Muscle layer of duodenum (tissue), 2 donors: ENCODE data around the gene SAMD11.
"Not testable (repeated sequence)": the region's sequence is repeated elsewhere in the genome, so short reads cannot be mapped to it uniquely, and the experiment has no call there.

ENCODE experiments used
- H3K27ac ChIP-seq: one replicate; pipeline ENCODE4 v1.7.0; 2013; ENCODE audit warnings: mild to moderate bottlenecking, low read length
- H3K27me3 ChIP-seq: one replicate; pipeline ENCODE4 v1.7.0; 2013; ENCODE audit warnings: low read depth, mild to moderate bottlenecking, control low read depth, low read length
- H3K36me3 ChIP-seq, 2 donors: one replicate each; pipeline ENCODE4 v1.7.0; 2013; ENCODE audit warnings: low read length in 2 of 2, control low read depth in 1 of 2, mild to moderate bottlenecking in 1 of 2; ENCODE audit not compliant: insufficient read depth in 2 of 2, control insufficient read depth in 1 of 2
- H3K4me1 ChIP-seq, 2 donors: one replicate each; pipeline ENCODE4 v1.7.0; 2013; ENCODE audit warnings: low read length in 2 of 2, mild to moderate bottlenecking in 2 of 2, control low read depth in 1 of 2, moderate library complexity in 1 of 2; ENCODE audit not compliant: insufficient read depth in 2 of 2, control insufficient read depth in 1 of 2
- H3K4me3 ChIP-seq, 2 donors: one replicate each; pipeline ENCODE4 v1.7.0; 2013; ENCODE audit warnings: low read length in 2 of 2, low read depth in 1 of 2, mild to moderate bottlenecking in 1 of 2
- H3K9me3 ChIP-seq, 2 donors: one replicate each; pipeline ENCODE4 v1.7.0; 2013; ENCODE audit warnings: low read length in 2 of 2, control low read depth in 1 of 2, mild to moderate bottlenecking in 1 of 2; ENCODE audit not compliant: control insufficient read depth in 1 of 2
- donor health status: healthy.

Gene SAMD11

DNA sequence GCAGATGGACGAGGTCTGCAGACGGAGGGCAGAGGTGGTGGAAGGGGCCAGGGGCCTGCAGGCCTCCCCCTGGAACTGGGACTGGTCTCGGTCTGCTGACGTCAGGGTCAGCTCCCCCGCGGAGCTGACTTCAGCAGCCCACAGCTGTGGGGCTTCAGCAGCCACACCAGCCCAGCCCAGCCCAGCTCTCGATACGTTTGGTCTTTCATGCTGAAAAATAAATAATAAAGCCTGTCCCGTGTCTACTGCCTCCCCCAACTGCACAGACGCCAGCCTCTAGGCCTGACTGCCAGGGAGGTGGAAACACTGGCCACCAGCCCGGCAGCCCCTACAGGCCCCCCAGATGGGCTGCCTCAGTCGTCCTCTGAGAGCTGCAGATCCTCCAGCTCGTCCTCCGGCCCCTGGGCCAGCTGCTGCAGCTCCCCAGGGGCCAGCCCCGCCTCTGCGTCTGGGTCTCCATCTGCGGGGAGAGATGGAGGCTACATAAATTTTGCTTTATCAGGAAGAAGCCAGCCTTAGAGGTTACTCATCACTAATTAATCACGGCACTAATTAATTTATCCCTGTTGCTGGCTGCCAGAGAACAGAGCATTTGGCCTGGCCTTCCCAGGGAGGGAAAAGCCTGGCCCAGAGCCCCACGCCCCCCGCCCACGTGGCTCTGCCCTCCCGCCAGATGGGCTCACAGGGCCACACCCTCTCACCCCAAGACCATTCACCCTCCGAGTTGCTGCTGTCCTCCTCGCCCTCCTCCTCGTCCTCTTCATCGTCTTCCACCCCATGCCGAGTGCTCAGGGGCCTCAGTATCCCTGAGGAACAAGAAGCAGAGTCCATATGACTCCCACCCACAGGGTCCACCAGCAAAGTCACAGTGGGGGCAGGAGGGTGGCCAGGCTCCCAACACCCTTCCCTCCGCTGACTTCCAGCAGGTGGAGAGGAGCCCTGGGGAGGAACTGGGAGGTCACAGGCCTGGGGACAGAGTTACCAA is 20.9 kb downstream of the SAMD11 start:
- H3K9me3 ChIP-seq, result no peaks in the 10 kb centered on the region
- H3K27me3 ChIP-seq, result peaks cover 15% of the 10 kb centered on the region
- H3K36me3 ChIP-seq, result peaks cover 6 to 45% of the 10 kb centered on the region in 2 donors
- H3K4me1 ChIP-seq, result peaks cover 0 to 39% of the 10 kb centered on the region in 2 donors
- no peak overlapping the region for H3K27ac ChIP-seq
- H3K4me3 ChIP-seq, result no peak overlapping the region

DNA sequence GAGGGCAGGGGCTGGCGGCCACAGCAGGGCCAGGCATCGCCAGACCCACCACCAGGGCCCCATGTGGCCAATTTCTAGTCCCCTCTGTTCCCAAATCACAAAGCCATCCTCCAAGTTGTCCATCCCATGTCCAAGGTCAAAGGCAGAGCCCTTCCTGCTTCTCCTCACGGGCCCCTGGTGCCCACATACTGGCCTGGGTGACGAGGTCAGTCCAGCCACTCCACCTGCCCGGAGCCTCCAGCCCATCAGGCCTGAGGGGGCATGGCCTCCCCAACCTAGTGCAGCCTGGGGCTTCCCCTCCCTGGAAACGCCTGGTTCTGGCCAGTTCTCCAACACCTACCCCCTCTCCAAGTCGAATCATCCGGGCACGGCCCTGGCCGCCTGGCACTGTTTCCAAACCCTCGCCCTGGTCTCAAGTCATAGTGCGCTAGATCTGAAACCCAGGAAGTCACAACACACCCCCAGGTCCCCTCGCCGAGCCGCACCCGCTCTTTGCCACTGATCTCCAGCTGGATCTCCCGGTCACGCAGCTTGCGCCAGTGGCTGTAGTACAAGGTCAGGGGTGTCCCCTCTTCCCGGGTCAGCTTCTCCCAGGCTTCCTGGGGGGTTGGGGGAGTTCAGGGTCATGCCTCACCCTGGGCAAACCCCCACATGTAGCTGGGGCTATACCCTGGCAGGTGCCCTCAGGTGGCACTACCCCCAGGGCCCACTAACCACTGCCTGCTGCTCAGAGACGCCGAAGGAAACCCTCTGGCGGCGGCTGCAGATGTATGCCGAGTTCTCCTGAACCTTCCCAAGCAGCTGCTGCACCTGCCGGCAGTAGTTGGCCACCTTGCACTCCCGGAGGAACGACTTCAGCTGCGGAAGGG is 22.2 kb downstream of the SAMD11 start:
- Histone ChIP-seq H3K4me1 (peaks cover 0 to 28% of the 10 kb centered on the region in 2 donors), H3K9me3 (no peaks in the 10 kb centered on the region), H3K27ac (no peak overlapping the region), H3K27me3 (peaks cover 9% of the 10 kb centered on the region), H3K4me3 (no peak overlapping the region), H3K36me3 (peaks cover 15 to 58% of the 10 kb centered on the region in 2 donors)

GRCh38 chr1:946811-947210 is 23.1 kb downstream of the SAMD11 start:
- H3K36me3 ChIP-seq, result peaks cover 20 to 67% of the 10 kb centered on the region in 2 donors
- peaks cover 0 to 19% of the 10 kb centered on the region in 2 donors for H3K4me1 ChIP-seq
- not testable (repeated sequence) for H3K27ac ChIP-seq, H3K9me3 ChIP-seq, H3K4me3 ChIP-seq, H3K27me3 ChIP-seq

- H3K36me3 ChIP-seq, result peaks cover 20 to 79% of the 10 kb centered on the region in 2 donors
Observed at GRCh38 chr1:947958-948357, 24.2 kb downstream of the SAMD11 start.

DNA sequence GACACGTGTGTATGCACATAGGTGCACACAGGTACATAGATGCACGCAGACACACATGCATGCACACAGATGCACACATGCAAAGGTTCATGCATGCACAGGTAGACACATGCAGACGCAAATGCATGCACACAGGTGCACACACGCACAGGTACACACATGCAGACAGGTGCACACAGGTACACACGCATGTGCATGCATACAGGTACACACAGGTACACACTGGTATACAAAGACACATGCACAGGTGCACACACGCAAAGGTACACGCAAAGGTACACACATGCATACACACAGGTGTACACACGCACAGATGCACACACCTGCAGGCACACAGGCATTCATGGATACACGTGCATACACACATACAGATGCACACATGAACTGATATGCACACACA is 26.5 kb downstream of the SAMD11 start:
- Histone ChIP-seq H3K27ac (no peak overlapping the region), H3K4me1 (no peaks in the 10 kb centered on the region), H3K27me3 (no peaks in the 10 kb centered on the region), H3K36me3 (peaks cover 31 to 97% of the 10 kb centered on the region in 2 donors), H3K4me3 (no peak overlapping the region), H3K9me3 (no peaks in the 10 kb centered on the region)

More at GRCh38 chr1:947958-948357, 24.2 kb downstream of the SAMD11 start:
- Histone ChIP-seq H3K27ac (no peak overlapping the region), H3K4me3 (no peak overlapping the region), H3K27me3 (peaks cover 2% of the 10 kb centered on the region), H3K9me3 (no peaks in the 10 kb centered on the region), H3K4me1 (peaks cover 0 to 7% of the 10 kb centered on the region in 2 donors)

- Histone ChIP-seq H3K27me3 (no peaks in the 10 kb centered on the region), H3K36me3 (peaks cover 35 to 97% of the 10 kb centered on the region in 2 donors), H3K27ac (no peak overlapping the region), H3K9me3 (no peaks in the 10 kb centered on the region), H3K4me1 (no peaks in the 10 kb centered on the region), H3K4me3 (no peak overlapping the region)
Observed at GRCh38 chr1:950881-951280, 27.2 kb downstream of the SAMD11 start.

GRCh38 chr1:951364-951763 is 27.6 kb downstream of the SAMD11 start:
- no peaks in the 10 kb centered on the region for H3K27me3 ChIP-seq
- peaks cover 35 to 98% of the 10 kb centered on the region in 2 donors for H3K36me3 ChIP-seq
- no peak overlapping the region for H3K4me3 ChIP-seq

GRCh38 chr1:952201-952600 is 28.5 kb downstream of the SAMD11 start:
- no peaks in the 10 kb centered on the region for H3K9me3 ChIP-seq
- H3K27me3 ChIP-seq, result no peaks in the 10 kb centered on the region
- H3K4me3 ChIP-seq, result no peak overlapping the region
- H3K4me1 ChIP-seq, result peaks cover 0 to 5% of the 10 kb centered on the region in 2 donors
- H3K36me3 ChIP-seq, result peaks cover 41 to 100% of the 10 kb centered on the region in 2 donors
- no peak overlapping the region for H3K27ac ChIP-seq

More at GRCh38 chr1:951364-951763, 27.6 kb downstream of the SAMD11 start:
- no peaks in the 10 kb centered on the region for H3K4me1 ChIP-seq
- H3K27ac ChIP-seq, result no peak overlapping the region
- H3K9me3 ChIP-seq, result no peaks in the 10 kb centered on the region

GRCh38 chr1:952603-953002 is 28.9 kb downstream of the SAMD11 start:
- H3K27me3 ChIP-seq, result no peaks in the 10 kb centered on the region
- H3K4me1 ChIP-seq, result peaks cover 2 to 9% of the 10 kb centered on the region in 2 donors
- H3K27ac ChIP-seq, result no peak overlapping the region
- no peaks in the 10 kb centered on the region for H3K9me3 ChIP-seq
- peaks cover 41 to 96% of the 10 kb centered on the region in 2 donors for H3K36me3 ChIP-seq
- no peak overlapping the region for H3K4me3 ChIP-seq

GRCh38 chr1:953524-954320 is 30.0 kb downstream of the SAMD11 start:
- H3K4me3 ChIP-seq, result no peak overlapping the region
- no peaks in the 10 kb centered on the region for H3K27me3 ChIP-seq
- H3K36me3 ChIP-seq, result peaks cover 41 to 85% of the 10 kb centered on the region in 2 donors
- H3K27ac ChIP-seq, result no peak overlapping the region
- H3K4me1 ChIP-seq, result peaks cover 5 to 20% of the 10 kb centered on the region in 2 donors
- H3K9me3 ChIP-seq, result no peaks in the 10 kb centered on the region
